GM21528 (cell line): Measurements from ENCODE around the gene NIPAL1.

ENCODE experiments used
- ATAC-seq: cut with Tn5 transposase; IDR thresholded peaks from one replicate; pipeline ENCODE4 v1.9.1; 2021; ENCODE audit warnings: mild to moderate bottlenecking, moderate library complexity; ENCODE audit not compliant: unreplicated experiment, low FRiP score

The NIPAL1 gene

GRCh38 chr4:48058617-48059530, 42.3 kb downstream of the NIPAL1 start:
- ATAC-seq = no peak

DNA sequence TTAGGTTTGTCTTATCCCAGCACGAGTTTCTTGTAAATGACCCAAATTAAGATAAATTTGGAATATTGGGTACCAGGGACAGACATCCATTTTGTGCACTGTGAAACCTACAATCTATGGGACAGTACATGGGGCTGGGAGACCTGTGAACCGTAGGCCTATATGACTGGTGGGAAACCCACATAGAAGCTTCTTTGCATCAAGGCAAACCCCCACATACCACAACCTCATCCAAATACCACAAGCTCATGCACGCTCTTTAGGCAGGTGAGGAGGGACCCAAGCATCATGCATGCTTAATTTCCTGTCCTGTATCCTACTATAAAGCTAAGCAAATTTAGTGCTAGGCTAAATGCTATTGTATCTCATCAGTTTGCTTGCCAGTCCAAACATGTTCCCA, 47.8 kb downstream of the NIPAL1 start:
- no peak for ATAC-seq

GRCh38 chr4:48065587-48066052, 49.0 kb downstream of the NIPAL1 start:
- peak; percentile 56 for ATAC-seq

DNA sequence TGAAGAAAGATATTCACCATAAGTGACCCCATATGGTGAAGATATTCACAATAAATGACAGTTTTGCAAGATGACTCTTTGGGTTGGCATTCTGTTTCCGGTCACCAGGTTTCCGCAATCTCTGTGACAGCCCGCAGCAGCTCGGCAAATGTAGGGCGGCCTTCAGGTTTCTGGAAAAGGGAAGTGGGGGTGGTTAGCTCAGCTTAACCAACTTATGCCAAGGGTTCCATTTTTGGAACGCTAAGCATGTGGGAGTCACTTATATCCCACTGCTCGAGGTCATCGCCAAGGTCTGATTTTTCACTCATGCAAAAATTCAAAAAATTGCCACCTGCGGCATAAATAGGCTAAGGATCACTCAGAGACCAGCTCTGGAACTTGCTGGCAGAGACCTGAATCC, 51.0 kb downstream of the NIPAL1 start:
- ATAC-seq = no peak

DNA sequence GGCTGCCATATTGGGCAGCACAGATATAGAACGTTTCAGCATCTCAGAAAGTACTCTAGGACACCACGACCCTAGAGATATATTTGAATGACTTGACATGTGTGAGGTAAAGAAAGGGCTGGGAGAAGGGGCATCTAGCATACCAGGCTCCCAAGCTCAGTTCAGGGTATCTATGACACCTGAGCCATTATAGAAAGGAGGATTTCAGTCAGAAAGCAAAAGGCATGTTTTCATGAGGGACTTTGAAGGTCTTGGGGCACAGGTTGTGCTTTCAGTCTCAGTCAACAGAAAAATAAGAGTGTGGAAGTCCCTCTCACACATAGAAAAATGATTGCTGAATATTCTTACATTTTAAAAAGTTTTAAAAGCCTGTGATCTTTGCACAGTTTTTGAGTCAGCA, 51.6 kb downstream of the NIPAL1 start:
- no peak for ATAC-seq

DNA sequence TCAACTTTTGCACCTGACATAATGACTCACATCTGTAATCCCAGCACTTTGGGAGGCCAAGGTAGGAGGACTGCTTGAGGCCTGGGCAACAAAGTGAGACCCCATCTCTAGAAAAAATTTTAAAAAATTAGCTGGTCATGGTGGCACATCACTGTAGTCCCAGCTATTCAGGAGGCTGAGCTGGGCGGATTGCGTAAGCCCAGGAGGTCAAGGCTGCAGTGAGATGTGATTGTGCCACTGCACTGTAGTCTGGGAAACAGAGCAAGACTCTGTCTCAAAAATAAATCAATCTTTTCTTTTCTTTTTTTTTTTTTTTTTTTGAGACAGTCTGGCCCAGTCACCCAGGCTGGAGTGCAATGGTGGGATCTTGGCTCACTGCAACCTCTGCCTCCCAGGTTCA, 52.5 kb downstream of the NIPAL1 start:
- ATAC-seq = no peak

- ATAC-seq = no peak
Observed at GRCh38 chr4:48071191-48071590, 54.6 kb downstream of the NIPAL1 start.

DNA sequence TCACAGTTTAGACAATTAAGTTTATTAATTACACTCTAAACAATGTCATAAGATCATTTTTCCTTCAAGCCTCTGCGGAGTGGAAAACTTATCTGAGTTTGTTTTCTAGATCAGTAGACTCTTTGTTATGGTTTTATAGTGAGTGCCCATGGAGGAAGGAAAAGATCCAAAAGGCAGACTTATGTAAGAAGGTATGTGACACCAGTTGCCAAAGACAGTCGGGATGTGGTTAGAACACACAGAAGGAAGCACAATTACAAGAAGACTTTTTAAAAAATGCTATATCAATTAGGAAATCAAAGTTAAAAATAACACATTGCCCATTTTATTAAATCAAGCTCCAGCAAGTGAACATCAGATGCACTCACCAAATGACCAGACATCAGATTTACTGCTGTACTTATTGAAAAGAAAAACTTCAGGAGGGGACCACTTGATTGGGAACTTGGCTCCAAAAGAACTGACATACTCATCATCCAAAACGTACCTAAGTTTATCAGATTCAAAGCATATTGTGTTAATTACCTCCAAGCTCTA, 57.1 kb downstream of the NIPAL1 start:
- no peak for ATAC-seq

- ATAC-seq = no peak
Observed at GRCh38 chr4:48074657-48075056, 58.1 kb downstream of the NIPAL1 start.

DNA sequence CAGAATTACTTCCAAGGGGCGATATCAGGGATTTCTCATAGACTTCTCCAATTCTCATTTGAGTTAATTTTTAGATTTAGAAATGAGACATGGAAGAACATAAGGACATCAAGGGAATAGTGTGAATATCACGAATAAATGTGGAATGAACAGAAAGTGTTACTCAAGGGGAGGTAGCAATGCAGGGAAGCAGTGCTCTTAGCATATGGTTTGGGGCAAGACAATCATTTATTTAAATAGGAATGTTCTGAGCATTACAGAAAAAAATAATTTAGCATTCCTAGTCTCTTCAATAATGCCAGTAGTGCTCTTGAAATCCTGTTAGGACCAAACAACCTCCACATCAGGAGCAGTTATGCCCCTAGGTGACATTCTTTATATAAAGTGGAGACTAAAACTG, 61.9 kb downstream of the NIPAL1 start:
- ATAC-seq = no peak

GRCh38 chr4:48078862-48079655, 62.5 kb downstream of the NIPAL1 start:
- no peak for ATAC-seq

- no peak for ATAC-seq
Observed at GRCh38 chr4:48079972-48080391, 63.4 kb downstream of the NIPAL1 start.

GRCh38 chr4:48081196-48081595, 64.6 kb downstream of the NIPAL1 start:
- ATAC-seq = no peak

- ATAC-seq = no peak
Observed at GRCh38 chr4:48082956-48083355, 66.4 kb downstream of the NIPAL1 start.

DNA sequence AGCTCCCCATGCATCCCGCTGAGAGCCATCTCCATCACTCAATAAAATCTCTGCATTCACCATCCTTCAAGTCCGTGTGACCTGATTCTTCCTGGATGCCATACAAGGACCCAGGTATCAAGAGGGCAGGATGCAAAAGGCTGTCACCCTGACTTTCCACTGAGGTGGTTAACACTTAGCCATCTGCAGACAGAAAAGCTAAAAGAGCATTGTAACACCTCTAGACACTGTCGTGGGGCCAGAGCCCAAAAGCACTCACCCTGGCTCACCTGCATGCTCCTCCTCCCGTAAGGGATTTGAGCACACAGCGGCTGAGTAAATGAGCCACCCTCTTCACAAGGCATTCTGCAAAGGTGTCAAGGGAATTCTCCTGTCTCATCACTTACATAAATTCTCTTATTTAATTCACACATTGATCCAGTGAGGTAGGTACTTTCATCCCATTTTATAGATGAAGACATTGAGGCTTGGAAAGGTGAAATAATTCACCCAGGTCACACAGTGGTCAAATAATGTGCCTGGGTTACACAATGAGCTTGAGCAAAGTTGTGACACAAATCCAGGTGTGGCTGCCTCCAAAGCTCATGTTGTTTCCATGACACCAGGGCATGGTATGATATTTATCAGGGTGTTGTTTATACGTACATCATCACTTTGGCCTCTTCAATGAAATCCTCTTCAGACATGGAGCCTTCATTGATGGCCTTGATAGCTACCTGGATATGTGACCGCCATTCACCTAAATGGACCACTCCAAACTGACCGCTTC, 69.4 kb downstream of the NIPAL1 start:
- no peak for ATAC-seq
